Endothelial cell of umbilical vein (primary cell): Measurements from ENCODE around the gene MAG. TPM values are rescaled to one million over a fixed set of nuclear protein-coding genes. Genes with fewer than 3 reads are reported as not detected.

Experiments used
- BruUV-seq: library from RNA; stranded (reverse); fragments of 400-500 nt; replicated peaks from 2 replicates; lab custom pipeline; 2021; lab: Mats Ljungman, UMichigan
- CTCF ChIA-PET: fragments of 300-600, 350-600 bp; sonication (Branson Sonifier 250); formaldehyde crosslinking; loops from one replicate; lab custom pipeline; 2021; ENCODE audit warnings: antibody characterized with exemption, inconsistent platforms; lab: Charles Lee
- POLR2A ChIA-PET: fragments of 300-600, 350-600 bp; sonication (Branson Sonifier 250); formaldehyde crosslinking; loops from one replicate; lab custom pipeline; 2021; ENCODE audit warnings: antibody characterized with exemption, inconsistent platforms; lab: Charles Lee
- DNase-seq: peaks from one replicate; pipeline ENCODE4 v3.0.0-alpha.2; 2011; ENCODE audit warnings: low read depth, low spot score
- FAIRE-seq: peaks from 2 replicates; lab custom pipeline; 2011; peaks lifted over from hg19 to GRCh38; lab: Jason Lieb, UNC
- H2AFZ ChIP-seq: 2 replicates; pipeline ENCODE4 v1.6.0; 2012; ENCODE audit warnings: low read depth, low read length, control low read depth, inconsistent platforms
- H3K27ac ChIP-seq: 2 replicates; pipeline ENCODE4 v1.5.1; 2011; ENCODE audit warnings: low read depth, mild to moderate bottlenecking, control low read depth, low read length, moderate library complexity; ENCODE audit not compliant: insufficient read depth
- H3K27me3 ChIP-seq, 2 experiments: 2 replicates each; pipeline versions ENCODE4 v1.6.0 to v1.6.1; 2011; ENCODE audit warnings: low read length in 2 of 2, mixed read lengths in 1 of 2; ENCODE audit not compliant: control insufficient read depth in 2 of 2, insufficient read depth in 2 of 2
- H3K36me3 ChIP-seq, 2 experiments: 2 replicates in 1 of 2; 3 replicates in 1 of 2; pipeline ENCODE4 v1.5.1; 2011; ENCODE audit warnings: low read length in 2 of 2, mild to moderate bottlenecking in 1 of 2, moderate library complexity in 1 of 2; ENCODE audit not compliant: control insufficient read depth in 2 of 2, insufficient read depth in 2 of 2; ENCODE audit errors: extremely low read depth in 1 of 2
- H3K4me1 ChIP-seq: 3 replicates; pipeline ENCODE4 v1.5.1; 2011; ENCODE audit warnings: mild to moderate bottlenecking, low read length; ENCODE audit not compliant: control insufficient read depth, insufficient read depth; ENCODE audit errors: extremely low read depth
- H3K4me2 ChIP-seq: 2 replicates; pipeline ENCODE4 v1.6.1; 2011; ENCODE audit warnings: low read length, control low read depth, mixed read lengths; ENCODE audit not compliant: insufficient read depth
- H3K4me3 ChIP-seq, 3 experiments: fragments of 200-600 bp in 1 of 3; sonication (generic), shearing (Covaris generic) in 1 of 3; replicated peaks in 1 of 3; 2 replicates each; pipeline ENCODE4 v1.5.1; 2011 to 2016; ENCODE audit warnings: control low read depth in 3 of 3, low read length in 3 of 3, mild to moderate bottlenecking in 2 of 3, inconsistent platforms in 1 of 3, low read depth in 1 of 3, moderate library complexity in 1 of 3; ENCODE audit not compliant: insufficient read depth in 1 of 3
- H3K79me2 ChIP-seq: 2 replicates; pipeline ENCODE4 v1.6.0; 2012; ENCODE audit warnings: low read length, inconsistent platforms; ENCODE audit not compliant: control insufficient read depth, insufficient read depth
- H3K9ac ChIP-seq: replicated peaks from 2 replicates; pipeline ENCODE3; 2011; ENCODE audit warnings: low read length, control low read depth; ENCODE audit not compliant: insufficient read depth; ENCODE audit errors: extremely low read depth
- H3K9me1 ChIP-seq: replicated peaks from 3 replicates; pipeline ENCODE4 v1.6.0; 2011; ENCODE audit warnings: mild to moderate bottlenecking, low read length; ENCODE audit not compliant: control insufficient read depth, insufficient read depth; ENCODE audit errors: extremely low read depth
- H3K9me3 ChIP-seq: replicated peaks from 2 replicates; pipeline ENCODE4 v1.5.1; 2012; ENCODE audit warnings: low read length, inconsistent platforms; ENCODE audit not compliant: control insufficient read depth, insufficient read depth
- H4K20me1 ChIP-seq: replicated peaks from 2 replicates; pipeline ENCODE3; 2011; ENCODE audit warnings: mild to moderate bottlenecking, low read length; ENCODE audit not compliant: control insufficient read depth, insufficient read depth; ENCODE audit errors: extremely low read depth
- CTCF ChIP-seq, 2 donors: IDR thresholded peaks; 1 replicate in 1 of 2; 2 replicates in 1 of 2; pipeline ENCODE4 v1.5.1; 2011; ENCODE audit warnings: low read length in 2 of 2, mild to moderate bottlenecking in 2 of 2, moderate library complexity in 2 of 2, control low read depth in 1 of 2, inconsistent platforms in 1 of 2, low read depth in 1 of 2; ENCODE audit not compliant: insufficient read depth in 1 of 2; ENCODE audit errors: extremely low read depth in 1 of 2
- EZH2 ChIP-seq: IDR thresholded peaks from 2 replicates; pipeline ENCODE4 v1.6.1; 2012; ENCODE audit warnings: borderline replicate concordance, low read depth, mild to moderate bottlenecking, moderate library complexity, low read length, inconsistent platforms; ENCODE audit not compliant: severe bottlenecking
- FOS ChIP-seq: IDR thresholded peaks from 2 replicates; pipeline ENCODE4 v1.6.1; 2011; ENCODE audit warnings: mild to moderate bottlenecking, low read length, moderate library complexity, borderline replicate concordance; ENCODE audit not compliant: insufficient read depth
- GATA2 ChIP-seq: IDR thresholded peaks from 2 replicates; pipeline ENCODE4 v1.7.0; 2011; ENCODE audit warnings: low read depth, mild to moderate bottlenecking, moderate library complexity, mixed read lengths, low read length; ENCODE audit not compliant: insufficient read length, insufficient read depth
- MAX ChIP-seq: IDR thresholded peaks from 2 replicates; pipeline ENCODE4 v1.6.1; 2011; ENCODE audit not compliant: insufficient read depth, insufficient read length
- MYC ChIP-seq: IDR thresholded peaks from one replicate; pipeline ENCODE4 v1.6.1; 2011; ENCODE audit warnings: mild to moderate bottlenecking, low read depth, low read length
- dilution Hi-C: fragments of 300-500 bp; cut with MboI; formaldehyde crosslinking; loops from one replicate; pipeline ENCODE4 v1.15.0; 2019; ENCODE audit warnings: low sequenced_read_pairs; ENCODE audit not compliant: extremely low pct_ligation_motif_present
- intact Hi-C: fragments of 100-400 bp; cut with micrococcal nuclease; formaldehyde crosslinking; loops from one replicate; pipeline ENCODE4 v1.10.0; 2022
- polyA plus RNA-seq, 4 experiments: library from polyadenylated mRNA; depleted of rRNA in 3 of 4; stranded (reverse) in 3 of 4; unstranded in 1 of 4; fragments of >200 nt; gene quantifications; 2 replicates each; pipeline versions ENCODE4 v1.2.1 to v1.2.3, GENCODE V29; 2011 to 2012; ENCODE audit warnings: missing spikeins in 1 of 4
- total RNA-seq: library from RNA; stranded (reverse); gene quantifications from 2 replicates; pipeline ENCODE4 v1.2.3, GENCODE V29; 2021

MAG gene
- total and polyA plus RNA-seq, 2 donors (not counting 3 experiments of a cell fraction or from before 2014, with no cell fraction given): not detected

GRCh38 chr19:35327642-35328041, 35.7 kb downstream of the MAG start:
- DNase-seq (no peak), FAIRE-seq (no peak)
- no peaks in the 10 kb centered on the region for H3K4me1 ChIP-seq
- ChIA-PET POLR2A (no interaction called here), CTCF (interaction anchor here (1.2 to 1.3 kb wide), 2 partner anchors 25 to 140 kb away, joined by 3 to 5 read pairs; no protein-coding TSS in a partner anchor)
- intact Hi-C loops: no loop called here
- no peaks in the 10 kb centered on the region for H3K36me3 ChIP-seq
- no peak overlapping the region for H2AFZ ChIP-seq
- no peaks in the 10 kb centered on the region for H3K9me1 ChIP-seq
- H3K4me3 ChIP-seq: no peak overlapping the region
- TF ChIP-seq MYC (no peak), FOS (no peak), MAX (no peak), EZH2 (no peak), CTCF (IDR thresholded peaks at IDR 0.05; ENCODE audit: extremely low read depth in 1 of 2, insufficient read depth in 1 of 2, low read depth in 1 of 2, low read length in 2 of 2) (no peak), GATA2 (no peak)
- dilution Hi-C loops: no loop called here
- peaks cover 3 to 5% of the 10 kb centered on the region in 2 experiments for H3K27me3 ChIP-seq
- no peaks in the 10 kb centered on the region for H3K79me2 ChIP-seq
- no peak overlapping the region for H3K27ac ChIP-seq
- no peaks in the 10 kb centered on the region for H4K20me1 ChIP-seq
- no peak overlapping the region for H3K4me2 ChIP-seq
- no TSS peak for BruUV-seq
- H3K9me3 ChIP-seq: no peaks in the 10 kb centered on the region
- H3K9ac ChIP-seq: no peak overlapping the region
